ENCODE measurements around the gene NLRP6.
"Not testable (repeated sequence)": the region's sequence is repeated elsewhere in the genome, so short reads cannot be mapped to it uniquely, and the experiment has no call there.

Gene NLRP6

DNA sequence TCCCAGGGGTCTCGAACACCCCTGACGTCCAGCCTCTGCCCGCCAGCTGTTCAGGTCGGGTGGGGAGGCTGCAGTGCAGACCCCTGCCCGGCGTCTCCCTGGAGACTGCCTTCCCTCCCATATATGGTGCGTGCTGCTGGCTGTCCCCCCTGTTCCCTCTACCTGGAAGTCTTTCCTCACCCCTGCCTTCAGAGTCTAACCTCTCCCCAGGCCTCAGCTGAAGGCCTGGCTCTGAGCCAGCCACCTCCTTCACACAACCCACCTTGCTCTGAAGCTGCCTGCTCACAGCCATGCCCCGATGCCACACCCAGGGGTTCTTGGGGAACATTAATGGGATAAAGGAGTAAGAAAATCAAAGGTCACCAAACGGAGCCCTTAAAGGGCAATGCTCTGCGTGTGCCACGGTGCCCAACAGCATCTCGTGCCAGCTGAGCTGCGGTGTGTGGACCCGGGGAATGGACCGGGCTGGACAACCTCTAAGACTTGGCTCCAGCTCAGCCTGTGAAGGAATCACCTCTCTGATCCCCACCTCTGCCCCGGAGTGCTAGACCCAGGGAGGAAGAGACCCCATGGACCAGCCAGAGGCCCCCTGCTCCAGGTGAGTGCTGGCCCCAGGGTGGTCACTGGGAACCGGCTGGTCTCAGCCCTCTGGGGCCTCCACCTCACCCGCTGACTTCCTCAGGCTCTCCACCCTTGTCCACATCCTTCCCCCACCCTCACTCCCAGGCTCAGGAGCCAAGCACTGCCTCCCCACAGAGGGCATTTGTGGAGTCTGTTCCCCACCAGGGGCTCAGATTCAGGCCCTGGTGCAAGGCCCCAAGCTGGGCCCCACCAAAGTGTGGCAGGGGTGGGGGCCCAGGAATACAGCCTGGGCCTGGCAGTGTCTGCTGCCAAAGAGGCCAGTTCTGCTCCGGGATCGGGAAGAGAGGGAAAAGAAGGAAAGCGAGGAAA, at the start of gene NLRP6:
Gene NLRP6 (plus strand): TSS at position 407 of the 951 bp plus-strand sequence. CDS start 163 bp downstream, at position 570.
- FAIRE-seq = no peak
- no peak for DNase-seq (ENCODE audit: extremely low spot score, insufficient read length, low read depth)

DNA sequence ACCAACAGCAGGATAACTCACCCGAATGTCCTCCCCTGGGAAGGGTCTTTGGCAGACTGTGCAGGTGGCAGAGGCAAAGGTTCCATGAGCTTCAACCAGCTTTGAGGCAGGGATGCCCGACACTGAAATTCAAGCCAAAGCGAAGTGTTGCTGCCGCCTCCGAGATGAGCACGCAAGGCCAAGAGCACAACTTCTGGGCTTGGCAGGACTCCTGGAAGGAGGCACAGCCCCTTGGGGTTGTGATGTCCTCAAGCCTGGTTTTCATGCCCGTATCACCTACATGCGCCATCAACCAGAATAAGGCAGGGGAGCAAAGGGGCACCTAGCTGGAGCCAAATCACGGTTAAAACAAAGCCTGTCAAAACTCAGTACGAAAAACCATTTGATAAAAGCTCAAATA, 47.8 kb upstream of the NLRP6 start:
- DNase-seq (ENCODE audit: extremely low spot score, insufficient read length, low read depth) (no peak), FAIRE-seq (no peak)

DNA sequence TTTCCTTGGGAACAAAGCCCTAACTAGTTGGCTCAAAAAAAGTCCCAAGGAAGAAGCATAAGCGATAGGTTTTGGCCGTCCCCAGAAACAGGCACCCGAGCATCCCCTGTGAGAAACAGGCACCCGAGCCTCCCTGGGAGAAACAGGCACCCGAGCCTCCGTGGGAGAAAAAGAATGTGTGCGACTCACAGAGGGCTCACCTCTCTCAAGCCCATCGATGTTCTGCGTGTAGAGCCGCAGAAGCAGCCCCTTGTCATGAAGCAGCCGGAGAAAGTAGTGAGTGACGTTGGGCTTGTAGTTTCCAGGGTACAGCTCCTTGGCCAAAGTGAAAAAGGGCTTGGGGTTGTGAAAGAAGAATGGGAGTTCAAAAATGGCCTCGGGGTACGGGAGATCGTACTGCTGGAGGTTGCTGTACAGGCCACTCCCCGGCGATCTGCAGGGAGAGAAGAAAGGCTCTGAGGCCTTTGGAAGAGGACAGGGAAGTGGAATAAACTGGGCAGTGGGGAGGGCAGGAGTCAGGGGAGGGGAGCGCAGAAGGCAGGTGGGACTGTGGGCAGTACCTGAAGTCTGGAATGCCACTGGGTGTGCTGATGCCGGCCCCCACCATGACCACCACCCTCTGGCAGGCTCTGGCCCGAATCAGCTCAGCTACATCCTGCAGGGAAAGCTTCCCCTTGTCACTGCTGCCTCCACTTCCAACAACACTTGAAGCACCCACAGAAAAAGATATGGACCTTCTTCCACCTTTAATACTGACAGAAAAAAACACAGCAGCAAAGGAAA, 45.2 kb upstream of the NLRP6 start:
- DNase-seq (ENCODE audit: extremely low spot score, insufficient read length, low read depth) (no peak), FAIRE-seq (no peak)

DNA sequence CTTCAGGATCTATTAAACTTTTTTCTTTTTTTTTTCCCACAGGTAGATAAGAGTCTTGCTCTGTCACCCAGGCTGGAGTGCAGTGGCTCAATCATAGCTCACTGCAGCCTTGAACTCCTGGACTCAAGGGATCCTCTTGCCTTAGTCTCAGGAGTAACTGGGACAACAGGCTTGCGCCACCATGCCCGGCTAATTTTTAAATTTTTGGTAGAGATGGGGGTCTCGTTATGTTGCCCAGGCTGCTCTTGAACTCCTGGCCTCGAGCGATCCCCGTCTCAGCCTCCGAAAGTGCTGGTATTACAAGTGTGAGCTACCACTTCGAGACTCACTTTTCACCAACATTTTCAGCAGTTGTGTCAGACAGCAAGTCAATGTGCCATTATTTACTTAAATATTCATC, 43.0 kb upstream of the NLRP6 start:
- FAIRE-seq (no peak), DNase-seq (ENCODE audit: extremely low spot score, insufficient read length, low read depth) (no peak)

DNA sequence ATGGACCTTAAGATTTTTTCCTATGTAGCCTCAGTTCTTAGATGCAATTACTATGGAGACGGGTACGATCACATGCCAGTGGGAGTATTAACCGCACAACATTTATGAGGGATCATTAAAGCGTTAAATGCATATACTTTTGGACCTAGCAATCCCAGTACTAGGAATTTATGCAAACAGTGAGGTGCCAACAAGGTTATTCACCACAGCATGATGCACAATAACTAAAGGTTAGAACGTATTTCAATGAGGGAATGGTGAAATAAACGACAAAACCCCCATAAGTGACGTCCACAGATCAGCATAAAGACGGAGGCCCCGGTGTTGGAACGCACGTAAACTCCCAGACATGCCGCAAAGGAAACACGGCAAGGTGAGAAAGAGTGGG, 42.6 kb upstream of the NLRP6 start:
- FAIRE-seq (no peak), DNase-seq (ENCODE audit: extremely low spot score, insufficient read length, low read depth) (no peak)

DNA sequence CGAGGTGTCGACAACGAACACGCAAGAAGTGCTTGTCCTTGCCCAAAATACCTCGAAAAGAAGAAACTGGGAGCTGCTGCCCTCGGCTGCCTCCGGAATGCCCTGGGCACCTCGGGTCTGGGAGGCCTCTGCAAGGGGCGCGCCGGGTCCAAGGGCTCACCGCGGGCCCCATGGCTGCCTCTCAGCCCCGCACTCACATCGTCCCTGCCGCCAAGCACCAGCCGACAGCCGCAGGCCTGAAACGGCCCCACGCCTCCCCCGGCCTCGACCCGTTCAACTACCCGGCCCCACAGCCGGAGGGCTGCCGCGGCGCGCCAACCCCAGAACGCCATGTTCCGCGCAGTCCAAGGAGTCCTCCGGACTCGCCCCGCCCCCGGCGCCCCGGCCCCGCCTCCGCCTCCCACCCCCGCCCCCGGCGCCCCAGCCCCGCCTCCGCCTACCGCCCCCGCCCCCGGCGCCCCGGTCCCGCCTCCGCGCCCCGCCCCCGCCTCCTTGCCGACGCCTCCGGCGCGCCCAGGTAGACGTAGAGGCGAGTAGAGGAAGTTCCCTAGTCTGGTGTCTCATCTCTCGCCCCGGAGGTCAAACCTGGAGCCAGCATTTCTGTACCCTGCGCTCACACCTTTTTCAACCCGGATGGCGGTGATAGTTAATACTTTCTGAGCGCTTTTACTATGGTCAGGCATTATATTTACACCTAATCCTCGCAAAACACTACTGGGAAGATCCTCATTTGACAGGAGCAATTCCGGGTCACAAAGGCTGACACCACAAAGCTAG, 42.0 kb upstream of the NLRP6 start, which contains the start of gene SIRT3:
Gene SIRT3 (minus strand): TSS at position 346 of the 777 bp plus-strand sequence. CDS start 14 bp downstream, at position 332.
- FAIRE-seq (peak; percentile 80), DNase-seq (ENCODE audit: extremely low spot score, insufficient read length, low read depth) (peak; percentile 96)

DNA sequence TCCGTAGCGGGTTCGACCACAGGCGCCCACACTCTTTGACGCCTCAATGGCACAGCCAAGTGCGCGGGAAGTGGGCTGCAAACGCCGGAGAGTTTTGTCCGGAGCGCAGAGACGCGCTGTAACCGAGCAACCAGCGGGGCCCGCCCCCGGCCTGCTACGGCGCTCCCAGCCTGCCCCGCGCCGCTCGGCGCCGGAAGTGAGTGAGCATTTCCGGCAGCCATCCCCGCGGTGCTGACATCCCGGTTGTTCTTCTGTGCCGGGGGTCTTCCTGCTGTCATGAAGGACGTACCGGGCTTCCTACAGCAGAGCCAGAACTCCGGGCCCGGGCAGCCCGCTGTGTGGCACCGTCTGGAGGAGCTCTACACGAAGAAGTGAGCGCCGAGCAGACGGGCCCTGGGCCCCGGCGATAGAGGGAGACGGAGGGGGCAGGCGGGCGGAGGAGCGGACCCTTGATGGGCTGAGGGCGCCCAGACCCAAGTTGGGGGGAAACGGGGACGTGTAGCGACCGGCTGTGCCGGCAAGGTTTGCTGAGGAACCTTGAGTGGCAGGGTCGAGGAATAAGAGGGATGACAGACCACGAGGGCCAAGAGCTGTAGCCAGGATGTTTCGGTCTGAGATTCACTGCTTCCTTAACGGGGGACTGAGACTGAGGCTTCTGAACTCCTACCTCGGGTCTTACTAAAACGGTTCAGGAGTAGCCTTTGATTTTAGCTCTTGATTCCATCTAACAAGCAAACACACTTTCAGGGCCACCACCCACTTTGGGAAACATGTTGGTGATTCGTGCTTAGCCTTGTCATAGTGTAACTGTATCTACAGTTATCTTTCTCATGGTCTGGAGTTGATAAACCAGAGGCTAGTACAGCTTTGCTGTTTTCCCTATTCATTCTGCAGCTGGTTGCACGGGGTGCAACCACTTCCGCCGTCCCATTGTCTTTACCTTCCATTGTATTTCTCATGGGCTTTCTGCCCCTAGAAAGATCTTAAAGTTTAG, 41.1 kb upstream of the NLRP6 start, which contains the start of gene PSMD13:
Gene PSMD13 (plus strand): TSS at position 203 of the 994 bp plus-strand sequence. CDS start 74 bp downstream, at position 277.
- DNase-seq (ENCODE audit: extremely low spot score, insufficient read length, low read depth) = peak; percentile 80
- peak; percentile 89 for FAIRE-seq

DNA sequence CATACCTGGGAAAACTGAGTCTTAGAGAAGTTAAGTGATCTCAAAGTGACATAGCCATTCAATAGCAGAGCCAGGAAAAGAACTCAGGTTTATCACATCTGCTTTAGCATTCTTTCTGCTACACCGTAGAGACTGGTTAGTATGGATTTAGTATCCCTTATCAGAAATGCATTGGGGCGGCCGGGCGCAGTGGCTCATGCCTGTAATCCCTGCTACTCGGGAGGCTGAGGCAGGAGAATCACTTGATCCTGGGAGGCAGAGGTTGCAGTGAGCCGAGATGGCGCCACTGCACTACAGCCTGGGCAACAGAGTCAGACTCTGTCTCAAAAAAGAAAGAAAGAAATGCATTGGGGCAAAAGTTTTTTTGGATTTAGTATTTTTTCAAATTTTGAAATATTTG, 39.9 kb upstream of the NLRP6 start:
- FAIRE-seq = not testable (repeated sequence)

DNA sequence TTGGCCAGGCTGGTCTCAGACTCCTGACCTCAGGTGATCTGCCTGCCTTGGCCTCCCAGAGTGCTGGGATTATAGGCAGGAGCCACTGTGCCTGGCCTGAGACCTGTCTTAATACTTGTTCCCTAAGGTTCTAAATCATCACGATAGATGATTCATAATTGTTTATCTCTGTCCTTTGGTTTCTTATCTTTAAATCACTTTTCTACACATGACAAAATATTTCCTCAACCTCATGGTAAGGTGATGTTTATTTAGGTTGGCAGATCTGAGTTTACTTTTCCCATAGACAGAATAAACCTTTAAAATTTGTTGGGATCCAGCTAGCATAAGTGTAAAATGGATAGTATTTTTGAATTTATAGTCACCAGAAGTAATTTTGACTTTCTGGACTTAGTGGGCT, 37.9 kb upstream of the NLRP6 start:
- FAIRE-seq (no peak), DNase-seq (ENCODE audit: extremely low spot score, insufficient read length, low read depth) (no peak)

More for the DNA sequence above, 39.9 kb upstream of the NLRP6 start:
- not testable (repeated sequence) for DNase-seq (ENCODE audit: extremely low spot score, insufficient read length, low read depth)

DNA sequence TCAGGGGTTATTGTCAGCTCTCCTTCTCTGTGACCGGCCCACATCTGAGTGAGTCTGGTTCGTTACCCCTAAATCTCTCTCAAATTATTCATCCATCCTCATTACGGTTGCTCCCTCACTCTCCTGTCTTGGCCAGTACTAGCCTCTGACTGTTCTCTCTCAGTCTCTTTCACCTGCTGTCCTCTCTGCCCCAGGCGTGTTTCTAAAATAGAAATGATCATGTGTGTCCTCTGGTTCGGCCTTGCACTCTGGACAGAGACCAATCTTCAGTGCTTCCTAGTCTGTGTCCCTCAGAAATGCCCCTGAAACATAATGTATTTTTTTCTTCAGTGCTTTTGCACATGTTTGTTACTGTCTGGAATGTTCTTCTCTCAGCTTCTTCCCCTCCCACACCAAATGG, 36.6 kb upstream of the NLRP6 start:
- FAIRE-seq = no peak

DNA sequence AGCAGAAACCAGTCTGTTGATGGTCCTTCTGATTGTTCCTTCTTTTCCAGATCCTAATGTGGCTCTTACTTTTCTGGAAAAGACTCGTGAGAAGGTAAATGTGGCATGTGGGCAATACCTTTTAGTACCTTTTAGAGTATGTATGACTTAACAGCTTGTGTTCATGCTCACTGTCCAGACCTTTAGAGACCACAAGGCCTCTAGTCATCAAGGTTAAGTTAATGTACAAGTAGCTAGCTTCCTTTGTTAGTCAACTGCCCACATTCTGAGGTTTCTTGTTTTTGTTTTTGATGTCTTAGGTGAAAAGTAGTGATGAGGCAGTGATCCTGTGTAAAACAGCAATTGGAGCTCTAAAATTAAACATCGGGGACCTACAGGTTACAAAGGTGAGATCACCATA, 33.8 kb upstream of the NLRP6 start:
- DNase-seq (ENCODE audit: extremely low spot score, insufficient read length, low read depth) (no peak), FAIRE-seq (no peak)

More for the DNA sequence above, 36.6 kb upstream of the NLRP6 start:
- no peak for DNase-seq (ENCODE audit: extremely low spot score, insufficient read length, low read depth)

DNA sequence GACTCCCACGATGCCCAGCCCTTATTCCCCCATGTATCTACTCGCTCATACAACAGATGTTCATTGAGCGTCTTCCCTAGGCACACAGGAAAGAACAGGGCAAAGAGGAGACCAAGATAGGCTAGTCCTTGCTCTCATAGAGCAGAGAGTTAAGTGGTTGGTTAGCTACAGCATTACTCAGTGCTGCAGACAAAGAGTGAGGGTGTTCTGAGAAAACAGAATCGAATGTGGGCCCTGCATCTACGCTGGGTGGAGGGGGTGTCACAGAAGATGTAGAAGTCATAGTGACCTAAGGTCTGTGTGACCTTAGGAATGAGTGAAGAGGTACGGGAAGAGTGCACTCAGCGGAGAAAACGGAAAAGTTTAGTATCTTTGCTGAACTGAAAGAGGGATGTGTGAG, 29.1 kb upstream of the NLRP6 start:
- no peak for DNase-seq (ENCODE audit: extremely low spot score, insufficient read length, low read depth)
- no peak for FAIRE-seq

DNA sequence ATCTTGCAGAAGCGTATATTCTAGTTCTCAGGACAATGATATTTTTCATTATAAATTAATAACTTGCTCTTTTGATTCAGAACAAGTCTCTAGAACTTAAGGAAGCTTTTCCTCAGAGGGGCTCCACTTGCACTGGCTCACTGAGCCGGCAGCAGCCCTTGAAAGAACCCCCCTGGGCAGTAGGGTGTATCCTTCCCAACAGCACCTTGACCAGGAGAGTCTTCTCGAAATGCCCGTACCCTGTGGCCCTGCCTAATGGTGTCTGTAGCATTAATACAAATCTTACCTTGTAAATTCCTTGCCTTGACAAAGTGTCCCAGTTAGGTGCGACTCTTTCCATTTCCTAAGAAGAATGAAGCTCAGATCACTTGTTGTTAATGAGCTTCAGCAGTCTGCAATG, 27.9 kb upstream of the NLRP6 start:
- no peak for DNase-seq (ENCODE audit: extremely low spot score, insufficient read length, low read depth)
- no peak for FAIRE-seq

DNA sequence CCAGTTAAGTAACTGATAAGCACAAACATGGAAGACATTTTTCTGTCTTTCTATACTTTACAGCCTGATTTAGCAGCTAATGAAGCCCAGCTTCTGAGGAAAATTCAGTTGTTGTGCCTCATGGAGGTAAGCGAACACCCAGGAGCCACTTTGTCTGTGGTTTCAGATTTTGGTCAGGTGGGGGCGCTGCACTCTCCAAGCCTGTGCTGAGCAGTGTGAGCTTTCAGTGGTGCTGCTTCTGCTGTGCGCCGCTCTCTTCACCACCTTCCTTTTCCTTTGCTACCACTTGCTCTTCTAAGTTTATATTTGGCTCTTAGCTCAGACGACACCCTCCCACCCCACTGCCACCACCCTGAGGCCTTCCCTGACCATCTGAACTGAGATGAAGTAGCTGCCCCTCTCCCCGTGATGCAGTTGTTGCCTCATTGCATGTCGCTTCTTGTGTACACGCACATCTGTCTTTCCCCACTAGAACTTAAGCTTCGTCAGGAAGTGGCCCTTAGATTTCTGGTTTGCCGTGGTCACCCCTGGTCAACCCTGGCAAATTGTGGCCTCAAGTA, 27.4 kb upstream of the NLRP6 start:
- DNase-seq (ENCODE audit: extremely low spot score, insufficient read length, low read depth) (no peak), FAIRE-seq (peak; percentile 31)

DNA sequence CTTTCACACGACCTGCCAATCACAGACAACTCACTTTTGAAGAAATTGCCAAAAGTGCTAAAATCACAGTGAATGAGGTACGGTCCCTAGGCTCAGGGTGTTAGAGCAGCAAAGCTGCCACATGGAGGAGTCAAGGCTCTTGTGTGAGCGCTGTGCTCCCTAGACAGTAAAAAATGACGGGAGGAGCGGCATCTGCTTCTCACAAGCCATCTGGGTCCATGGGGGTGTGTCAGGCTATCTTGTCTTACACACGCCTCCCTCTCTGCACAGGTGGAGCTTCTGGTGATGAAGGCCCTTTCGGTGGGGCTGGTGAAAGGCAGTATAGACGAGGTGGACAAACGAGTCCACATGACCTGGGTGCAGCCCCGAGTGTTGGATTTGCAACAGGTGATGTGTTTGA, 26.7 kb upstream of the NLRP6 start:
- FAIRE-seq = no peak
- DNase-seq (ENCODE audit: extremely low spot score, insufficient read length, low read depth) = no peak

DNA sequence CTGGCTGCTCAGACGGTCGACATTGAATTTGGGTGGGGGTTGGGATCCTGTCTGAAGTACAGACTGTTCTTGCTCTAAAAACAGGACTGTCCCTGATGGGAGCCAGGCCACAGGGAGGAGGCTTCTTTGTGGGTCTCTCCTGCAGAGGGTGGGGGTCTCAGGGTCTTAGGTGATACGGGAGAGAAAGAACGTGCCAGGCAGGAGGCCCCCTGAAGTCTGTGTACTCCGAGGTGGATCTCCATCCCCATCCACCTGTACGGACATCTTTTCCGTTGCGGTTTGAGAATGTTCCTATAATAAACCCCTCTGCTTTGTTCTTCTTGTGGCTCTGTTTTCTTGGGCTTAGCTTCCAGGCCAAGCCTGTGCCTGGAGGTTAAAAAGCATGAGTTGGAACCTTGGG, 25.5 kb upstream of the NLRP6 start:
- no peak for FAIRE-seq
- DNase-seq (ENCODE audit: extremely low spot score, insufficient read length, low read depth) = no peak

DNA sequence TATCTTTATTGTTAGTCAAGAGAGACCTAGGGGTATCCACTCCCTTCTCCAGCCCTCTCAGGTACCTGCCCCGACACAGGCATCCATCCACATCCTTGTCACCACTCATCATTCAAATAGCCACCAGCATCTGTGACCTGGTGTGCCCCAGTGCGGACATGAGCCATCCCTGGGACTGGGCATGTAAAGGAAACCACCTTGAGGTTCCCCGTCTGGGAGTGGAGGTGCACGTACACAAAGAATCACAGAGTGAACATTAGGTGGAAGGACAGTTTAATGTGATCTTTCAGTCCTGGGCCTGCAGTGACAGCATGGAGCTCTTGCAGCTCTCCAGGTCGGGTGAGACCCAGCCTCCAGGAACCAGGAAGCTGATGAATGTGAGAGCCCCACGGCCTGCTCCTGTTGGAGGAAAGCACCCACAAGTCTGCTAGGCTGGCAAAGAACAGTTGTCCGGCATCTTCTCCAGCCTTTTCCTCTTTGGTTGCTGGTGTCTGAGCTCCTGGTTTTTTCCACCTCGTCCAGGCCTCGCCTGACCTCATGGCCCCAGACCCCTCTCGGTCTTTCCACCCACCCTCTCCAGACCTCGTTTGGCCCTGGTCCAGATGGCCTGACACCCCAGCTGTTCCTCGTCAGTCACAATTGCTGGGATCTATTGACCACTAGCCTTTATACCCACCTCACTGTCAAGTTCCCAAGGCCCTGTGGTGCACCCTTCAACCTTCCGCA, 24.9 kb upstream of the NLRP6 start:
- DNase-seq (ENCODE audit: extremely low spot score, insufficient read length, low read depth) (no peak), FAIRE-seq (no peak)

DNA sequence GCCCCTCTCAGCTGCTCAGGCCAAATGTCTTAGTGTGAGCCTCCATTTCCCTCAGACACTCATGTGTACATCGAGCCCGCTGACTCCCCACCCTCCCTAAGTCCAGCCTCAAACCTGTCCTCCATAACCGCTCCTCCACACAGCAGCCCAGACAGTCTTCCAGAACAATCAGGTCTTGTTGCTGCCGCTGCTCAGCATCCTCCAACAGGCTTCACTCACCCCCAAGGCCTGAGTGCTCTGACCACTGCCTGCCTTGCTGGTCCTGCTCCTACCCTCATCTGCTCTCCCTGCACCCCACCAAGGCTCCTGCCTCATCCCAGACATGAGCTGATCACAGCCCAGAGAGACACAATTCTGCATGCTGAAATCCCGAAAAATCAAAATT, 24.3 kb upstream of the NLRP6 start:
- DNase-seq (ENCODE audit: extremely low spot score, insufficient read length, low read depth) = no peak
- FAIRE-seq = no peak
